HG02588 (cell line): ENCODE measurements around the gene C6orf141.
"Not testable (repeated sequence)": the region's sequence is repeated elsewhere in the genome, so short reads cannot be mapped to it uniquely, and the experiment has no call there.

ENCODE experiments used
- ATAC-seq: cut with Tn5 transposase; IDR thresholded peaks from one replicate; pipeline ENCODE4 v1.9.1; 2021; ENCODE audit warnings: mild to moderate bottlenecking, moderate library complexity; ENCODE audit not compliant: unreplicated experiment

The C6orf141 gene

GRCh38 chr6:49565855-49566254, 15.4 kb downstream of the C6orf141 start:
- ATAC-seq: no peak

GRCh38 chr6:49570474-49571079, 20.1 kb downstream of the C6orf141 start:
- ATAC-seq: no peak

- no peak for ATAC-seq
Observed at GRCh38 chr6:49576618-49577017, 26.1 kb downstream of the C6orf141 start.

GRCh38 chr6:49579649-49580048, 29.2 kb downstream of the C6orf141 start:
- ATAC-seq: no peak

GRCh38 chr6:49582529-49582928, 32.1 kb downstream of the C6orf141 start:
- no peak for ATAC-seq

DNA sequence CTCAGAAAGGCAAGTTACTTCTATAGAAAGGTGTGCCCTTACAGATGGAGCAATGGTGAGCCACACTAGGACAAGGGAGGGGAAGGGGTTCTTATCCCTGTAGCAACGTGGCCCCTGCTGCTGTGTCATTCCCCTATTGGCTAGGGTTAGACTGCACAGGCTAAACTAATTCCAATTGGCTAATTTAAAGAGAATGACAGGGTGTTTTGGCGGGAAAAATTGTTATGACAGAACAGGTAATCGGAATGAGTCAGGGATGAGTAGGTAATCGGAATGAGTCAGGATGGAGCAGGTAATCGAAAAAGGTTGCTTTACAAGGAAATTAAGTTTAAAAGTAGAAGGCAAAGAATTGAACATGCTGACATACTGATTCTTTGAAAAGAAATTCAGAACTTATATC, 36.8 kb downstream of the C6orf141 start:
- ATAC-seq: not testable (repeated sequence)
